ENCODE results near the gene LAMC1. TPM values are rescaled to one million over a fixed set of nuclear protein-coding genes. Genes with fewer than 3 reads are reported as not detected.

Gene LAMC1
- total RNA-seq, 1 experiment from 2014 or later = 13.1 TPM

DNA sequence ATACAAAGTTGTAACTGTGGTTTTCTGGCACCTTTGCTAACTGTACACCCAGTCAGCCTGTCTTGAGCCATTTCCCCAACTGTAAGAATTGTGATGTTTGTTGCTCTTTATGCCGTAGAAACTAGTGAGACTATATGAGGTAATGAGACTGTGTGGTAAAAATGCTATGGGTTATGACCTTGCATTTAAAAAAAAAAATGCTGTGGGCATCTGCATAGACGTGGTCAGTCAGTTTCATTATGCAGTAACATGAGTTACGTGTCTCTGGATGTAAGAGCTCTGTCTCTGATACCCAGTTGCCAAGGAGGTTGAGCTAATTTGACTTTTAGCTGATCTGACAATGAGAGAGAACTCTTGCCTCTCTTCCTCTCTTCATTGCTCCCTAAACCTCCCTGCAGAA, 82.2 kb downstream of the LAMC1 start:
- DNase-seq (ENCODE audit: low spot score) = no peak

- DNase-seq (ENCODE audit: low spot score) = no peak
Observed at GRCh38 chr1:183106166-183106565, 82.9 kb downstream of the LAMC1 start.

DNA sequence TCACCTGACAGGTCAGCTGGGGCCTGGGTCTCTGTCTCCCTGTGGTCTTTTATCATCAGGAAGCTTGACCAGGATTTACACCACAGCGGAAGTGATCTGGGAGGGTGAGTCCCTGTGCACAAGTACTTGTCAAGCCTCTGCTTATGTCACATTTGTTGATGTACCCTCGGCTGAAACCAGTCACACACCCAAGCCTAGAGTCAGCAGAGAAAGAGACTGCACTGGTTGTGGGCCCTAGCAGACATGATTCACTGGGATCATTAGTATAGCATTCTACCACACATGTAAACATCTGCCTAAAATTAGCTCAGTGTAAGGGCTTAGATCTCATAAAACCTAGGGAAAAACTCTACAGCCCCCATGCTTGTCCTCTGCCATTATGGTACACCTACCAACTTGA, 83.5 kb downstream of the LAMC1 start:
- no peak for DNase-seq (ENCODE audit: low spot score)

GRCh38 chr1:183110326-183110880, 87.2 kb downstream of the LAMC1 start:
- DNase-seq (ENCODE audit: low spot score) = no peak

DNA sequence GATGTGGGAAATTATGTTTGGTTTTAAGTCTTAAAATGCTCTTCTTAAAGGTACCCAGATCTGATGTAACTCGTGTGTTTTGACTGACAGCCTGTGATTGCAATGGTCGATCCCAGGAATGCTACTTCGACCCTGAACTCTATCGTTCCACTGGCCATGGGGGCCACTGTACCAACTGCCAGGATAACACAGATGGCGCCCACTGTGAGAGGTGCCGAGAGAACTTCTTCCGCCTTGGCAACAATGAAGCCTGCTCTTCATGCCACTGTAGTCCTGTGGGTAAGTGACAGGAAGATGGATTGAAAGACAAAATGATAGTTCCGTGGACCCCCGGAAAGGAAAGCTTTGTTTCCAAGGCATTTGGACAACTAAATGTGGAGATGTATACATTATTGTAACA, 91.2 kb downstream of the LAMC1 start:
- no peak for DNase-seq (ENCODE audit: low spot score)

DNA sequence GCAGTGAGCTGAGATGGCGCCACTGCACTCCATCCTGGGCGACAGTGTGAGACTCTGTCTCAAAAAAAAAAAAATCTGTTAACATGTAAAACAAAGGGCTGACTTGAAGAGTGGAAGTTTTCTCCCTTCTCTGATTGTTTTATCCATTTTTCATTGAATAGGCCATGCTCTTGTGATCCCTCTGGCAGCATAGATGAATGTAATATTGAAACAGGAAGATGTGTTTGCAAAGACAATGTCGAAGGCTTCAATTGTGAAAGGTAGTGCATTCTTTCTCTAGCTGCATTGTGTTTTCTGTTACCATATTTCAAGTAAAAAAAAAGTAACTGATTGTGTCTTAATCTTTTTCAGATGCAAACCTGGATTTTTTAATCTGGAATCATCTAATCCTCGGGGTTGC, 93.2 kb downstream of the LAMC1 start:
- no peak for DNase-seq (ENCODE audit: low spot score)

DNA sequence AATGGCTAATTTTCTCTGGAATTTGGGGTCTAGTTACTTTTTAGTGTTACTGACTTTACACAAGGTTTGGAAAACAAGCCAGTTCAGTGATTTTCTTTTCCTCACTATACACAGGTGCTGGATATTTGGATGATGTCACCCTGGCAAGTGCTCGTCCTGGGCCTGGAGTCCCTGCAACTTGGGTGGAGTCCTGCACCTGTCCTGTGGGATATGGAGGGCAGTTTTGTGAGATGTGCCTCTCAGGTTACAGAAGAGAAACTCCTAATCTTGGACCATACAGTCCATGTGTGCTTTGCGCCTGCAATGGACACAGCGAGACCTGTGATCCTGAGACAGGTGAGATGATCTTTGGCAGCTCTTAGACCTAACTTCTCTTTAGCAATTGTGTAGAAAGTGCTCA, 98.4 kb downstream of the LAMC1 start:
- no peak for DNase-seq (ENCODE audit: low spot score)

- DNase-seq (ENCODE audit: low spot score) = no peak
Observed at GRCh38 chr1:183124259-183124658, 101.0 kb downstream of the LAMC1 start.

GRCh38 chr1:183125279-183125999, 102.2 kb downstream of the LAMC1 start:
- DNase-seq (ENCODE audit: low spot score) = no peak

DNA sequence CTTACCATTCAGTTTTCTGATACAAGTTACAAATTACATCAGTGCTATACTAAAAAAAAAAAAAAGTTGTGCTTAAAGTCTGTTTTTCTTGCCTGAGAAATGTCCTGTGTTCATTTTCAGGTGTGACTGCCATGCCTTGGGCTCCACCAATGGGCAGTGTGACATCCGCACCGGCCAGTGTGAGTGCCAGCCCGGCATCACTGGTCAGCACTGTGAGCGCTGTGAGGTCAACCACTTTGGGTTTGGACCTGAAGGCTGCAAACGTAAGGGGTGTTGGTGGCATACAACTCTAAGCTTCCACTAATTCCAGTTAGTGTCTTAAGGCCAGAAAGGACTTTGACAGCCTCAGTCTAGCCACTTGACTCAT, 102.8 kb downstream of the LAMC1 start:
- no peak for DNase-seq (ENCODE audit: low spot score)

GRCh38 chr1:183126528-183126927, 103.3 kb downstream of the LAMC1 start:
- no peak for DNase-seq (ENCODE audit: low spot score)

DNA sequence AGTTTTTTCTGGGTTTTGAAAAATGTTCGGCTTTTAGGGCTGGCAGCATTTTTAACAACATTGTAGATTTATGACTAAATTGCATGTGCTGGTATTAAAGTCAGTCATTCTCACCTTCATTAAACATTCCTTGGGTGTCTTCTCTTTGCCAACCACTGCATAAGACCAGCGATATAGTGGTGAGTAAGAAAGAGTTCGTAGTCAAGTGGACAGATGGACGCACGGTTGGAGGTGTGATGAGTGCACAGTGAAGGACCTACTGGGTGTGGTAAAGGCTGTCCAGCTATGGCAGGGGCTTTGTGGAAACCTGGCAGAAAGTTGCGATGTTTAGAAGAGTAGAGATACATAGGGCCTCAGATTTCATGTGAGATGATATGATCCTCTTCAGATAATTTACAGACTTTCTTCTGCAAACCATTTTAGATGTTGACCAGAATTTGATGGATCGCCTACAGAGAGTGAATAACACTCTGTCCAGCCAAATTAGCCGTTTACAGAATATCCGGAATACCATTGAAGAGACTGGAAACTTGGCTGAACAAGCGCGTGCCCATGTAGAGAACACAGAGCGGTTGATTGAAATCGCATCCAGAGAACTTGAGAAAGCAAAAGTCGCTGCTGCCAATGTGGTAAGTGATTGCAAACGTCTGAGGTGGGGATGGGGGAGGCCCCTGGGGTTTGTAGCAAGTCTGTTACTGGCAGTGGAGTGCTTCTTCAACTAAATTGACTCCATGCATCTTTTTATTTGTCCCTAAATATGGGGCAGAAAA, 106.9 kb downstream of the LAMC1 start:
- no peak for DNase-seq (ENCODE audit: low spot score)

DNA sequence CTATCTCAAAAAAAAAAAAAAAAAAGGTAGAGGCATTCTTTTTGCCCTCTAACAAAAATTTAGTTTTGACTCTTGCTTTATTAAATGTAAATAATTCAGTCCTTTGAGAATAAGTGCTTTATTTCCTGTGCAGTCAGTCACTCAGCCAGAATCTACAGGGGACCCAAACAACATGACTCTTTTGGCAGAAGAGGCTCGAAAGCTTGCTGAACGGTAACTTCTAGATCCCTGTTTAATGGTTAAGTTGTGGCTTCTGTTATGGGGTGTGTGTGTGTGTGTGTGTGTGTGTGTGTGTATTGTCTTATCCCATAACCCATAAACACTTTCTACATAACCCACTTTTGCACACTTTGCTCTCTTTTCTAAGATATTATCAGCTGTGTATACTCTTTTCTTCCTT, 107.9 kb downstream of the LAMC1 start:
- no peak for DNase-seq (ENCODE audit: low spot score)

- no peak for DNase-seq (ENCODE audit: low spot score)
Observed at GRCh38 chr1:183135336-183135735, 112.1 kb downstream of the LAMC1 start.

DNA sequence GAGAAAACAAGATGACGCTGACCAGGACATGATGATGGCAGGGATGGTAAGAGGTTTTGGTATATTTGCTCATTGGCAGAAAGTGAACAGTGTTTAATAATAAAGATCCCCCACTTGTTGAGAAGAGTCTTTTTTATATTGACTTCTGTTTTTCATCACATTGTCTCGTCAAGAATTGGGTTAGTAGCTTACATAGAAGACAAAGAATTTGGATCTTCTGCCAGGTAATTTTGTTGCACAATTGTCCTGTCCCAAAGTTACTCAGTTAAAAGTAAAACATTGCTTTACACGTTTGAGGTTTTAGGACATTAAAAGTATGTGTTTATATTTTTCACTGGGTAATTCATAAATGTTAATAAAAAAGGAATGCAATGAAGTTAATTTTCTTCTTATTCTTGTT, 114.6 kb downstream of the LAMC1 start:
- DNase-seq (ENCODE audit: low spot score) = no peak

DNA sequence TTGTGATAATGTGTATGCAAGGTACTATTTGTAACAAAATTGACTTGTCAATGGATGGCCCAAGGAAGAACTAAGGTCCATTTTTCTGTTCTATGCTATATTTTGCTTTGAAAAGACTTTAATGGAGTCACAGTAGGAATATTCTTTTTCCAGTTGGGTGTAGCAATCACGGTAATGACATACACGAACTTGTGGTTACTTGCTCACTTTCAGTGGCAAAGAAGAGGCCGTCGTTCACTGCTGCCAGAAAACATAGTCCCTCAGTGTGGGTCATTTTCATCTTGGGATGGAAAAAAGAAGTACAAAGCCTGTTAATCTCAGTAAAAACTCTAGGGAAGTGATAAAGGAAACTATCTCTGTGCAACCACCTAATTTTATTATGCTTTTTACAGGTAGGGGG, 115.1 kb downstream of the LAMC1 start:
- no peak for DNase-seq (ENCODE audit: low spot score)

DNA sequence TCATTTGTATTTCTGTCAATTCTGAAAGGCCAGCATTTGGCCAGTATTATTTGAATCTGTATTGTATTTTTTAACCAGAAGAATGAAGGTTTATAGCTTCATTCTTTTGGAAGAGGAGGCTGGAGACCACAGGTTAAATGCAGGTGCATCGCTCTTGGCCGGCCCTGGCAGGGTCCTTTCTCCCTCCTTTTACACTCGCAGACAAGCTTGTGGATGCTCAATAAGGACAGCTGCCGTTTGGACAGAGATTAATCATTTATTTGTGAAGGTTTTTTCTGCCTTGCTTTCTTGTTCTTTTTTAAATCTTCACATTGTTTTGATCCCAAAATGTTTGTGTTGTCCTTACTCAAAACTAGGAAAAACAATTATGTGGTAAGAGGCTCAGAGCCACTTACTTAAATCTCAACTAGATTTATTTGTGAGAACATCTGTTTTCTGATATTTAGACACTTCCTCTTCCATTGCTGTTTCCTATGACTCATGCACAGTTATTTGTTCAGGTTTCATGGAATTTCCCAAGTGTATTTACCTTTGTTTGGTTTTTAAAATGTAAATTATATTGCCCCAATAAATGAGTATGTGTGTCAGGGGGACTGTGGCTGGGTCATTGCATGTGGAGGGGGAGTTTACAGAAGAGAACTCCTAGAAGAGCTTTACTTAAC, 116.2 kb downstream of the LAMC1 start:
- peak; percentile 67 for DNase-seq (ENCODE audit: low spot score)

DNA sequence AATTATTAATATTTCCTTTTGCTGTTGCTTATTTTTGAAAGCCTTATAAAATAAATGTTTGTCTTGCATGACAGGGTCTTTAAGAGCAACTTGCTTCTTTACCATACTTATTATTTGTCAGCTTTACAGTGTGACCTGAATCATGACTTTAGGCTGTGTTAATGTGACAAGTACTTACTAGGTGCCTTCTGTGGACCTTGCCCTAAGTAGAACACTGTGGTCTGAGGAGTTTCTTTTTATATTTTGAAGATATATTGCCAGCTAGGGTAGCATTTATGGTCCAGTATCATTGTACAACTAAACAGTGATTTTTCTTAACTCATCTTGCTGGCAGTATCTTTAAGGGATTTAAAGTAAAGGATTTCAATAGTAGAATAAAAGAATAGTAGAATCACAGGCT, 117.4 kb downstream of the LAMC1 start:
- DNase-seq (ENCODE audit: low spot score) = peak; percentile 12

- DNase-seq (ENCODE audit: low spot score) = no peak
Observed at GRCh38 chr1:183142171-183142570, 119.0 kb downstream of the LAMC1 start.

GRCh38 chr1:183143576-183144315, 120.5 kb downstream of the LAMC1 start:
- no peak for DNase-seq (ENCODE audit: low spot score)

DNA sequence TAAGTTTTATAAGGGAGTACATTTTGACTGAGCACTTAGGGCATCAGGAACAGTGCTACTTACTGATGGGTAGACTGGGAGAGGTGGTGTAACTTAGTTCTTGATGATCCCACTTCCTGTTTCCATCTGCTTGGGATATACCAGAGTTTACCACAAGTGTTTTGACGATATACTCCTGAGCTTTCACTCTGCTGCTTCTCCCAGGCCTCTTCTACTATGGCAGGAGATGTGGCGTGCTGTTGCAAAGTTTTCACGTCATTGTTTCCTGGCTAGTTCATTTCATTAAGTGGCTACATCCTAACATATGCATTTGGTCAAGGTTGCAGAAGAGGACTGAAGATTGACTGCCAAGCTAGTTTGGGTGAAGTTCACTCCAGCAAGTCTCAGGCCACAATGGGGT, 121.5 kb downstream of the LAMC1 start:
- DNase-seq (ENCODE audit: low spot score) = no peak

DNA sequence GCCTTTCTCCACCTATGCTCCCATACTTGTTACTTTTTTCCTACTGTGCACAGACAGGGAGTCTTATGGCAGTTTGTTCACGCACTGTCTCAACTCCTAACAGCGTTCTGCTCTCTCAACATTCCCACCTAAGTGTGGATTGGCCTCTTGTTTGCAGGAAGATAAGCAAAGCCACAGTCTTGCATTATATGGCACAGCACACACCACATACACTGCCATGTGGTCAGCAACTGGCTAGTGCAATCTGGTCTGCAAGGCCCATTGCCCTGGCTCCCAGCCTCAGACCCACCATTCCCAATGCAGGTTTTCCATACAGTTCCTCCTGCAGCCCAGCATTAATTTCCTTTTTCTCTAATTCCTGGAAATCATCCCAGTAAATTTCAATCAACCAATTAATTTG, 124.5 kb downstream of the LAMC1 start:
- no peak for DNase-seq (ENCODE audit: low spot score)
